ENCODE measurements around the gene VWA5B2.

The VWA5B2 gene

GRCh38 chr3:184192889-184193288 is 36.5 kb upstream of the VWA5B2 start:
- H3K36me3 Mint-ChIP-seq (ENCODE audit: low read depth) = peaks cover 61% of the 10 kb centered on the region
- H3K27me3 Mint-ChIP-seq (ENCODE audit: low read depth) = no peaks in the 10 kb centered on the region
- peaks cover 2% of the 10 kb centered on the region for H3K4me1 Mint-ChIP-seq
- TF ChIP-seq CTCF (IDR thresholded peaks at IDR 0.05; ENCODE audit: unreplicated experiment in 3 of 3) = no peak
- no peak overlapping the region for H3K4me3 Mint-ChIP-seq
- no peak overlapping the region for H3K27ac Mint-ChIP-seq
- H3K9me3 Mint-ChIP-seq = no peaks in the 10 kb centered on the region

- H3K4me3 Mint-ChIP-seq = no peak overlapping the region
- H3K9me3 Mint-ChIP-seq = no peaks in the 10 kb centered on the region
- no peak overlapping the region for H3K27ac Mint-ChIP-seq
Measured at GRCh38 chr3:184193991-184194539, 35.3 kb upstream of the VWA5B2 start.

GRCh38 chr3:184196536-184196935 is 32.8 kb upstream of the VWA5B2 start:
- no peaks in the 10 kb centered on the region for H3K27me3 Mint-ChIP-seq (ENCODE audit: low read depth)
- TF ChIP-seq CTCF (IDR thresholded peaks at IDR 0.05; ENCODE audit: unreplicated experiment in 3 of 3) = no peak
- H3K27ac Mint-ChIP-seq = no peak overlapping the region
- H3K4me1 Mint-ChIP-seq = no peaks in the 10 kb centered on the region
- H3K36me3 Mint-ChIP-seq (ENCODE audit: low read depth) = peaks cover 37% of the 10 kb centered on the region
- H3K9me3 Mint-ChIP-seq = no peaks in the 10 kb centered on the region
- no peak overlapping the region for H3K4me3 Mint-ChIP-seq

More at GRCh38 chr3:184193991-184194539, 35.3 kb upstream of the VWA5B2 start:
- Mint-ChIP-seq H3K36me3 (ENCODE audit: low read depth) (peaks cover 53% of the 10 kb centered on the region), H3K4me1 (no peaks in the 10 kb centered on the region), H3K27me3 (ENCODE audit: low read depth) (no peaks in the 10 kb centered on the region)
- TF ChIP-seq CTCF (IDR thresholded peaks at IDR 0.05; ENCODE audit: unreplicated experiment in 3 of 3) = no peak

- no peaks in the 10 kb centered on the region for H3K9me3 Mint-ChIP-seq
- TF ChIP-seq CTCF (IDR thresholded peaks at IDR 0.05; ENCODE audit: unreplicated experiment in 3 of 3) = no peak
- no peak overlapping the region for H3K4me3 Mint-ChIP-seq
- H3K4me1 Mint-ChIP-seq = no peaks in the 10 kb centered on the region
- H3K36me3 Mint-ChIP-seq (ENCODE audit: low read depth) = peaks cover 21% of the 10 kb centered on the region
- H3K27ac Mint-ChIP-seq = no peak overlapping the region
- no peaks in the 10 kb centered on the region for H3K27me3 Mint-ChIP-seq (ENCODE audit: low read depth)
Measured at GRCh38 chr3:184198509-184198908, 30.9 kb upstream of the VWA5B2 start.

DNA sequence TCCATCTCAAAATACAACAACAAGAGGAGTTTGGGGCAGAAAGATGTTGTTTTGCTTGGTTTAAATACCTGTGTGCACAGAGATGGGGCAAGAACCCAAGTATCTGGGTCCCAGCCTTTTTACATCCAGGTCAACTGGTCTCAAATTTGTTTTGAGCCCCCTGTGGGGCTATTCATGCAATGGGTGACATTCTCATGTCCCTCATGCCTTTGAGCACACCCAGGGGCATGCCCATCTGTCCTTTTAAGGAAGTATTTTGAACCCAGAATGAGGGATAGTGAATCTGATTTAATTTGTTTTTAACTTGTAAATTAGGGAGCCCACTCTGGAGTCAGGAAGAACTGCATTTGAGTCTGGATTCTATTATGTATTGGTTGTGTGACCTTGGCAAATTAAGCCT is 28.6 kb upstream of the VWA5B2 start:
- H3K9me3 Mint-ChIP-seq = no peaks in the 10 kb centered on the region
- H3K4me1 Mint-ChIP-seq = no peaks in the 10 kb centered on the region
- H3K27ac Mint-ChIP-seq = no peak overlapping the region
- no peak overlapping the region for H3K4me3 Mint-ChIP-seq
- peaks cover 5% of the 10 kb centered on the region for H3K27me3 Mint-ChIP-seq (ENCODE audit: low read depth)
- H3K36me3 Mint-ChIP-seq (ENCODE audit: low read depth) = peaks cover 3% of the 10 kb centered on the region
- TF ChIP-seq CTCF (IDR thresholded peaks at IDR 0.05; ENCODE audit: unreplicated experiment in 3 of 3) = no peak

DNA sequence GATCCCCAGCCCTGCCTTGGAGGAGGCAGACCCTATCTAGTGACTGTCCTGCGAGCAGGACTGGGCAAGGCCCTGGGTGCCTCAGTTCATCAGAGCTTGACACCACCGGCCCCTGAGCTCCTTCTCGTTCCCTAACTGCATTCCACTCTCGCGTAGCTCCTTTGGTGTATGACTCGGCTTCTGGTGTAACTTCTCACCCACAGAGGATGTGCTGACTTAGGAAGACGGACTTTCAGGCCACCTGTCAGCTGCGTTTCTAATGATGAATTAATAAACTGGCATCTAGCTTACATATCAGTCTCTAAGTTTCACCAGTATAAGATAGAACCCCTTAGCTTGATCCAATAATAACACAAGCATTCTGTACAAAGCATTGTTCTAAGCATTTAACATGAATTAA is 25.9 kb upstream of the VWA5B2 start:
- peaks cover 22% of the 10 kb centered on the region for H3K27me3 Mint-ChIP-seq (ENCODE audit: low read depth)

More for the DNA sequence above, 25.9 kb upstream of the VWA5B2 start:
- H3K9me3 Mint-ChIP-seq = no peaks in the 10 kb centered on the region
- no peaks in the 10 kb centered on the region for H3K36me3 Mint-ChIP-seq (ENCODE audit: low read depth)
- TF ChIP-seq CTCF (IDR thresholded peaks at IDR 0.05; ENCODE audit: unreplicated experiment in 3 of 3) = no peak
- no peak overlapping the region for H3K27ac Mint-ChIP-seq
- no peaks in the 10 kb centered on the region for H3K4me1 Mint-ChIP-seq
- H3K4me3 Mint-ChIP-seq = no peak overlapping the region

Data from nephron (organoid).